EL (cell line): Measurements from ENCODE around the gene HMOX2.
A peak's percentile ranks its signal among the peaks of the same experiment; 100 is the strongest.

Experiments used
- DNase-seq: peaks from one replicate; pipeline ENCODE4 v3.0.0-alpha.2; 2016

Gene HMOX2

GRCh38 chr16:4505356-4506147 lies 29.4 kb downstream of the HMOX2 start:
- no peak for DNase-seq

- DNase-seq, result peak; percentile 71
Measured at GRCh38 chr16:4506450-4506849, 30.3 kb downstream of the HMOX2 start.

GRCh38 chr16:4507588-4508345 lies 31.6 kb downstream of the HMOX2 start:
- no peak for DNase-seq

GRCh38 chr16:4508806-4509205 lies 32.6 kb downstream of the HMOX2 start:
- no peak for DNase-seq

GRCh38 chr16:4509420-4509819 lies 33.2 kb downstream of the HMOX2 start:
- no peak for DNase-seq

- no peak for DNase-seq
Measured at GRCh38 chr16:4510131-4510530, 33.9 kb downstream of the HMOX2 start.

GRCh38 chr16:4510747-4511426 lies 34.7 kb downstream of the HMOX2 start:
- DNase-seq, result no peak

GRCh38 chr16:4511441-4512082 lies 35.4 kb downstream of the HMOX2 start:
- peak; percentile 37 for DNase-seq

- DNase-seq, result no peak
Measured at GRCh38 chr16:4512473-4512872, 36.3 kb downstream of the HMOX2 start.

- no peak for DNase-seq
Measured at GRCh38 chr16:4513086-4513860, 37.1 kb downstream of the HMOX2 start.

- DNase-seq, result no peak
Measured at GRCh38 chr16:4513881-4514280, 37.7 kb downstream of the HMOX2 start.

- no peak for DNase-seq
Measured at GRCh38 chr16:4514606-4515005, 38.4 kb downstream of the HMOX2 start.

- DNase-seq, result no peak
Measured at GRCh38 chr16:4515611-4516233, 39.5 kb downstream of the HMOX2 start.

GRCh38 chr16:4517812-4518680 lies 41.8 kb downstream of the HMOX2 start:
- peak; percentile 38 for DNase-seq

- DNase-seq, result no peak
Measured at GRCh38 chr16:4519274-4520058, 43.3 kb downstream of the HMOX2 start.

- no peak for DNase-seq
Measured at GRCh38 chr16:4520913-4521312, 44.7 kb downstream of the HMOX2 start.

GRCh38 chr16:4522051-4522581 lies 45.9 kb downstream of the HMOX2 start:
- no peak for DNase-seq

GRCh38 chr16:4523686-4524085 lies 47.5 kb downstream of the HMOX2 start:
- DNase-seq, result no peak

GRCh38 chr16:4524571-4524970 lies 48.4 kb downstream of the HMOX2 start:
- no peak for DNase-seq

- DNase-seq, result no peak
Measured at GRCh38 chr16:4525069-4525468, 48.9 kb downstream of the HMOX2 start.
